SH-SY5Y (cell line): ENCODE results near the gene FGF6.

ENCODE experiments used
- GATA2 ChIP-seq: IDR thresholded peaks from 2 replicates; pipeline ENCODE4 v1.6.1; 2011; ENCODE audit warnings: mild to moderate bottlenecking, low read depth, low read length
- GATA3 ChIP-seq: IDR thresholded peaks from 2 replicates; pipeline ENCODE4 v1.6.1; 2011; ENCODE audit warnings: low read depth, mild to moderate bottlenecking, low read length, moderate library complexity

- TF ChIP-seq GATA2 (no peak), GATA3 (no peak)
These were observed 25.6 kb upstream of the FGF6 start for GRCh38 chr12:4471256-4471655.
